WTC11 (cell line): ENCODE measurements around the gene PBX4.

Experiments used
- ATF3 ChIP-seq: sonication (generic); formaldehyde crosslinking; conservative IDR thresholded peaks from 2 replicates; pipeline ENCODE4 v1.8.1; 2022; ENCODE audit warnings: mild to moderate bottlenecking, missing genetic modification reagents
- ATF6 ChIP-seq: sonication (generic); formaldehyde crosslinking; IDR thresholded peaks from 2 replicates; pipeline ENCODE4 v1.8.1; 2023; ENCODE audit warnings: mild to moderate bottlenecking, missing genetic modification reagents
- CBFB ChIP-seq: sonication (generic); formaldehyde crosslinking; IDR thresholded peaks from 2 replicates; pipeline ENCODE4 v1.8.1; 2022; ENCODE audit warnings: mild to moderate bottlenecking, low read depth, missing genetic modification reagents
- CTCF ChIP-seq: fragments of 200-600 bp; IDR thresholded peaks from 2 replicates; pipeline ENCODE4 v1.8.0; 2022; ENCODE audit warnings: antibody characterized with exemption
- ESRRA ChIP-seq: sonication (generic); formaldehyde crosslinking; IDR thresholded peaks from 2 replicates; pipeline ENCODE4 v1.8.1; 2022; ENCODE audit warnings: mild to moderate bottlenecking, missing genetic modification reagents, borderline replicate concordance
- ETV6 ChIP-seq: sonication (generic); formaldehyde crosslinking; IDR thresholded peaks from 2 replicates; pipeline ENCODE4 v1.8.1; 2022; ENCODE audit warnings: mild to moderate bottlenecking, missing genetic modification reagents
- NFE2L1 ChIP-seq: sonication (generic); formaldehyde crosslinking; IDR thresholded peaks from 2 replicates; pipeline ENCODE4 v1.8.1; 2023; ENCODE audit warnings: missing genetic modification reagents
- PRRX2 ChIP-seq: fragments of 250-450 bp; sonication (Bioruptor Pico); IDR thresholded peaks from 2 replicates; pipeline ENCODE4 v1.8.0; 2021; ENCODE audit warnings: mild to moderate bottlenecking
- SP1 ChIP-seq: sonication (generic); formaldehyde crosslinking; conservative IDR thresholded peaks from 2 replicates; pipeline ENCODE4 v1.8.1; 2022; ENCODE audit warnings: missing genetic modification reagents
- USF2 ChIP-seq: sonication (generic); formaldehyde crosslinking; IDR thresholded peaks from 2 replicates; pipeline ENCODE4 v1.8.1; 2023; ENCODE audit warnings: mild to moderate bottlenecking, missing genetic modification reagents, moderate library complexity
- ZNF232 ChIP-seq: sonication (generic); formaldehyde crosslinking; IDR thresholded peaks from 2 replicates; pipeline ENCODE4 v1.8.0; 2022; ENCODE audit warnings: mild to moderate bottlenecking, missing genetic modification reagents
- ZNF423 ChIP-seq: fragments of 250-450 bp; sonication (Bioruptor Pico); IDR thresholded peaks from 2 replicates; pipeline ENCODE4 v2.1.2; 2022; ENCODE audit warnings: mild to moderate bottlenecking, moderate library complexity

GRCh38 chr19:19632661-19633060, 14.2 kb upstream of the PBX4 start:
- TF ChIP-seq ATF3 (CRISPR knock-in tag) = no peak
- no peak for TF ChIP-seq CTCF
- TF ChIP-seq ZNF423 (CRISPR knock-in tag) = no peak
- TF ChIP-seq SP1 (CRISPR knock-in tag) = no peak
- TF ChIP-seq ZNF232 (CRISPR knock-in tag) = no peak
- no peak for TF ChIP-seq CBFB (CRISPR knock-in tag)
- no peak for TF ChIP-seq ETV6 (CRISPR knock-in tag)
- TF ChIP-seq NFE2L1 (CRISPR knock-in tag) = no peak
- TF ChIP-seq PRRX2 (CRISPR knock-in tag) = no peak
- TF ChIP-seq USF2 (CRISPR knock-in tag) = no peak
- TF ChIP-seq ATF6 (CRISPR knock-in tag) = no peak
- no peak for TF ChIP-seq ESRRA (CRISPR knock-in tag)
